SKM-1 (cell line): Measurements from ENCODE around the gene NCKAP1.
"Not testable (repeated sequence)": the region's sequence is repeated elsewhere in the genome, so short reads cannot be mapped to it uniquely, and the experiment has no call there.

ENCODE experiments used
- DNase-seq: peaks from one replicate; lab custom pipeline; 2025; ENCODE audit not compliant: unreplicated experiment; lab: John Stamatoyannopoulos, UW

Gene NCKAP1

GRCh38 chr2:182912518-182912915 lies 125.7 kb downstream of the NCKAP1 start:
- no peak for DNase-seq

- no peak for DNase-seq
These were observed 126.3 kb downstream of the NCKAP1 start for GRCh38 chr2:182911813-182912517.

GRCh38 chr2:182910965-182911364 lies 127.3 kb downstream of the NCKAP1 start:
- no peak for DNase-seq

GRCh38 chr2:182907081-182907830 lies 131.0 kb downstream of the NCKAP1 start:
- DNase-seq, result no peak

GRCh38 chr2:182906454-182906853 lies 131.8 kb downstream of the NCKAP1 start:
- no peak for DNase-seq

GRCh38 chr2:182904844-182905243 lies 133.4 kb downstream of the NCKAP1 start:
- DNase-seq, result no peak

- DNase-seq, result no peak
These were observed 134.7 kb downstream of the NCKAP1 start for GRCh38 chr2:182903566-182903965.

- DNase-seq, result no peak
These were observed 136.5 kb downstream of the NCKAP1 start for GRCh38 chr2:182901748-182902147.

- no peak for DNase-seq
These were observed 139.5 kb downstream of the NCKAP1 start for GRCh38 chr2:182898718-182899117.

GRCh38 chr2:182897137-182897536 lies 141.1 kb downstream of the NCKAP1 start:
- no peak for DNase-seq

GRCh38 chr2:182895798-182896197 lies 142.5 kb downstream of the NCKAP1 start:
- no peak for DNase-seq

GRCh38 chr2:182895169-182895568 lies 143.1 kb downstream of the NCKAP1 start:
- DNase-seq, result no peak

GRCh38 chr2:182894174-182894573 lies 144.1 kb downstream of the NCKAP1 start:
- no peak for DNase-seq

- DNase-seq, result no peak
These were observed 144.6 kb downstream of the NCKAP1 start for GRCh38 chr2:182893666-182894065.

- not testable (repeated sequence) for DNase-seq
These were observed 145.2 kb downstream of the NCKAP1 start for GRCh38 chr2:182893035-182893434.

GRCh38 chr2:182891611-182892010 lies 146.6 kb downstream of the NCKAP1 start:
- DNase-seq, result no peak

- no peak for DNase-seq
These were observed 147.4 kb downstream of the NCKAP1 start for GRCh38 chr2:182890773-182891378.

- DNase-seq, result no peak
These were observed 148.0 kb downstream of the NCKAP1 start for GRCh38 chr2:182890305-182890704.

GRCh38 chr2:182887753-182888415 lies 150.4 kb downstream of the NCKAP1 start:
- DNase-seq, result no peak

- DNase-seq, result no peak
These were observed 151.2 kb downstream of the NCKAP1 start for GRCh38 chr2:182887093-182887492.

GRCh38 chr2:182885771-182886170 lies 152.5 kb downstream of the NCKAP1 start:
- DNase-seq, result no peak

- no peak for DNase-seq
These were observed 154.8 kb downstream of the NCKAP1 start for GRCh38 chr2:182883451-182883850.
